Fibroblast of peridontal ligament (primary cell): Measurements from ENCODE around the gene SLC35F2.
A peak's percentile ranks its signal among the peaks of the same experiment; 100 is the strongest.
"Not testable (repeated sequence)": the region's sequence is repeated elsewhere in the genome, so short reads cannot be mapped to it uniquely, and the experiment has no call there.

Source experiments
- DNase-seq: peaks from one replicate; pipeline ENCODE4 v3.0.0-alpha.2; 2010; ENCODE audit errors: extremely low read depth

SLC35F2 gene

GRCh38 chr11:107858217-107859070, at the start of gene SLC35F2:
TSS of gene SLC35F2 (minus strand) at chr11:107858787. CDS start at chr11:107858767, 20 bp downstream.
- peak; percentile 38 for DNase-seq

GRCh38 chr11:107908211-107908610, 49.6 kb upstream of the SLC35F2 start:
- DNase-seq = no peak

GRCh38 chr11:107898270-107898669, 39.7 kb upstream of the SLC35F2 start:
- peak; percentile 74 for DNase-seq

- no peak for DNase-seq
Observed at GRCh38 chr11:107882095-107882820, 23.7 kb upstream of the SLC35F2 start.

GRCh38 chr11:107881471-107881870, 22.9 kb upstream of the SLC35F2 start:
- not testable (repeated sequence) for DNase-seq

GRCh38 chr11:107876141-107876540, 17.6 kb upstream of the SLC35F2 start:
- DNase-seq = no peak

GRCh38 chr11:107864591-107864990, 6.0 kb upstream of the SLC35F2 start:
- no peak for DNase-seq

GRCh38 chr11:107860688-107861087, 2.1 kb upstream of the SLC35F2 start:
- no peak for DNase-seq

- DNase-seq = not testable (repeated sequence)
Observed at GRCh38 chr11:107860240-107860620, 1.6 kb upstream of the SLC35F2 start.

GRCh38 chr11:107859459-107860239, 1.1 kb upstream of the SLC35F2 start:
- DNase-seq = peak; percentile 40

GRCh38 chr11:107857550-107858216, 904 bp downstream of the SLC35F2 start:
- DNase-seq = peak; percentile 15

- no peak for DNase-seq
Observed at GRCh38 chr11:107856981-107857517, 1.5 kb downstream of the SLC35F2 start.

- no peak for DNase-seq
Observed at GRCh38 chr11:107856180-107856980, 2.2 kb downstream of the SLC35F2 start.

- no peak for DNase-seq
Observed at GRCh38 chr11:107853070-107853469, 5.5 kb downstream of the SLC35F2 start.

- peak; percentile 15 for DNase-seq
Observed at GRCh38 chr11:107851704-107852310, 6.8 kb downstream of the SLC35F2 start.

- DNase-seq = no peak
Observed at GRCh38 chr11:107849790-107850189, 8.8 kb downstream of the SLC35F2 start.

GRCh38 chr11:107848345-107848744, 10.2 kb downstream of the SLC35F2 start:
- no peak for DNase-seq

- no peak for DNase-seq
Observed at GRCh38 chr11:107847184-107847583, 11.4 kb downstream of the SLC35F2 start.

GRCh38 chr11:107844041-107844440, 14.5 kb downstream of the SLC35F2 start:
- DNase-seq = peak; percentile 26
